Right cardiac atrium (tissue), 5 donors: Measurements from ENCODE around the gene CAPN14. TPM values are rescaled to one million over a fixed set of nuclear protein-coding genes. Genes with fewer than 3 reads are reported as not detected.

Source experiments
- ATAC-seq, 2 donors: fragments of 200-7000 bp; cut with Tn5 transposase; one replicate each; pipeline versions ENCODE4 v1.8.0 to v1.9.1; 2020; ENCODE audit warnings: moderate library complexity in 2 of 2, mild to moderate bottlenecking in 1 of 2
- DNase-seq, 3 donors: peaks; one replicate each; pipeline ENCODE4 v3.0.0-alpha.2; 2020
- H3K27ac ChIP-seq: one replicate; pipeline ENCODE4 v1.5.1; 2013; ENCODE audit warnings: mild to moderate bottlenecking, low read length, control low read depth, moderate library complexity
- H3K27me3 ChIP-seq: one replicate; pipeline ENCODE4 v1.6.1; 2013; ENCODE audit not compliant: control insufficient read depth, insufficient read depth
- H3K4me1 ChIP-seq: one replicate; pipeline ENCODE4 v1.6.1; 2013; ENCODE audit warnings: low read length; ENCODE audit not compliant: control insufficient read depth, insufficient read depth
- H3K4me3 ChIP-seq: one replicate; pipeline ENCODE4 v1.5.1; 2013; ENCODE audit warnings: low read length, control low read depth
- H3K9me3 ChIP-seq: one replicate; pipeline ENCODE4 v1.6.1; 2013; ENCODE audit warnings: low read length; ENCODE audit not compliant: control insufficient read depth
- WGBS: extraction: QIAGEN DNeasy Blood & Tissue Kit; methylation state at CpG from one replicate; pipeline ENCODE4 v1.1.7; 2013; 5-methylcytosine and 5-hydroxymethylcytosine counted together
- intact Hi-C, 4 donors: fragments of 100-400 bp; cut with DNase I; formaldehyde crosslinking; loops; one replicate each; pipeline versions ENCODE4 v1.11.0 to v1.14.0; 2022 to 2023
- polyA plus RNA-seq: library from polyadenylated mRNA; stranded (reverse); fragments of 200-250 nt; gene quantifications from one replicate; pipeline ENCODE4 v1.2.3, GENCODE V29; 2013
- total RNA-seq, 4 donors: library from RNA; stranded (reverse); fragmentation: NEBNext Ultra II Directional; extraction: Animal tissue kit (Norgen Biotek cat#: 25700); gene quantifications; one replicate each; pipeline ENCODE4 v1.2.1, GENCODE V29; 2021
- donor health status: healthy with polysubstance abuse.
- donor health status: DM: no; HTN: yes; CAD: no.
- donor health status: DM: no; HTN: no; CAD: no.
- donor health status: DM: no; HTN: yes; CAD: no; lungs with severe emphysema.
- donor health status: DM: yes; HTN: yes; CAD: no.

The CAPN14 gene
- total and polyA plus RNA-seq, 5 donors = 0.07 to 0.18 (median 0.09) TPM

DNA sequence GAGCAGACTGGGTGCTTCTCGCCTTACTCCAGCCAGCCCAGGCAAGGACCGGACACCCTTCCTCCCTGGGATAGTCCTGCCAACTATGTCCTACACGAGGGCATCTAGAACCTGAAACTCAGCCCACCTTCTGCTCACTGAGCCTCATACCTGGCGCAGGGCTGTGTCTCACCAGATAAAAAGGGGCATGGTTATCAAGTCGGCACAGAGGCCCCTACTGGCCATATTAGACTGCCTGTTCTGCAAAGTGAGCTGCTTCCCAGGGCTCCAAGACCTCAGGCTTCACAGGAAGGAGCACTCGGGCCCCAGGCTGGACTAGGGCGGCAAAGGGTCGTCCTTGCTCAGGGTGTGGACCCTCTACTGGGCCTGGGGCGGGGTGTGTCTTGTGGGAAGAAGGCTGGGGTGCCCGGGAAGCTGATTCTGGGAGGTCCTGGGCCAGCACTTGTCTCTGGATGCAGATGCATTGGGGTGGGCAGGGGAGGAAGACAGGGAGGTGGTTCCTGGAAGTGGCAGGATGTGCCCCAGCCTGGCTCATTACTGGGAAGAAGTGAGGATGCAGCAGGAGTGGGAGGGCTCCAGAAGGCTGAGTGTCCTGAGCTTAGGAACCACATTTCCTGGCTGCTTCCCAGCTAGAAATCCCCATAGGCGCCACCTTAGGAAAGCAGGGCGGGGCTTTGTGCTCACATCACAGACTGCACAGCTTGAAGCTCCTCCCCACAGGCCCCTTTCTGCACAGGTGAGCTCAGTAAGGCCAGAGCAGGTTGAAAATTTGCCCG is 36.2 kb upstream of the CAPN14 start:
- DNase-seq (peak in 1 of 3 donors; percentile 52), ATAC-seq (no peak)
- Histone ChIP-seq H3K4me1 (no peaks in the 10 kb centered on the region), H3K4me3 (no peak overlapping the region), H3K27me3 (no peaks in the 10 kb centered on the region), H3K9me3 (no peaks in the 10 kb centered on the region), H3K27ac (no peak overlapping the region)
- intact Hi-C loops = no loop called here
- 83% methylated on average over 13 of the region's 13 CpGs for WGBS

- no peak overlapping the region for H3K4me3 ChIP-seq
- no peak overlapping the region for H3K27ac ChIP-seq
- DNase-seq (no peak), ATAC-seq (no peak)
- no peaks in the 10 kb centered on the region for H3K4me1 ChIP-seq
- H3K27me3 ChIP-seq = no peaks in the 10 kb centered on the region
- no peaks in the 10 kb centered on the region for H3K9me3 ChIP-seq
- WGBS = 95% methylated on average over 6 of the region's 6 CpGs
- intact Hi-C loops = no loop called here
Measured at GRCh38 chr2:31251851-31252250, 34.5 kb upstream of the CAPN14 start.

DNA sequence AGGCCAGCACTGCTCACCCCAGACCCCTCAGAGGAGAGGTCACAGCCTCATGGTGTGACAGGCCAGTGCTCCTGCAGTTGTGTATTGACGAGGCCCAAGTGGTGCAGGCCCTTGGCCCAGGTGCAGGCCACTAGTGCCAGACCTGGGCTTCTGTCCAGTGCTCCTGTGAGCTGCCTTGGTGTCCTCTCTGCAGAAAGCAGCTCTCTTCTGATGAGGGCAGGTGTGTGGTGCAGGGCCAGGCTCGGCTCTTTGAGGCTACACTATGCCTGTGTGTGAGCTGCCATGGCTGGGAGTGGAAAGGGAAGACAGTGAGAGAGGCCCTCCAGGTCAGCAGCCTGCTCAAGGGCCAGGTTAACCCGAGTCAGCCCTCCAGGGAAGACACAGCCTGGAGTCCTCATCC is 33.7 kb upstream of the CAPN14 start:
- DNase-seq (peak in 1 of 3 donors; percentile 24), ATAC-seq (no peak)
- H3K27ac ChIP-seq = no peak overlapping the region
- 82% methylated on average over 3 of the region's 3 CpGs for WGBS
- intact Hi-C loops = no loop called here
- H3K4me1 ChIP-seq = no peaks in the 10 kb centered on the region
- no peaks in the 10 kb centered on the region for H3K9me3 ChIP-seq
- H3K27me3 ChIP-seq = no peaks in the 10 kb centered on the region
- no peak overlapping the region for H3K4me3 ChIP-seq

DNA sequence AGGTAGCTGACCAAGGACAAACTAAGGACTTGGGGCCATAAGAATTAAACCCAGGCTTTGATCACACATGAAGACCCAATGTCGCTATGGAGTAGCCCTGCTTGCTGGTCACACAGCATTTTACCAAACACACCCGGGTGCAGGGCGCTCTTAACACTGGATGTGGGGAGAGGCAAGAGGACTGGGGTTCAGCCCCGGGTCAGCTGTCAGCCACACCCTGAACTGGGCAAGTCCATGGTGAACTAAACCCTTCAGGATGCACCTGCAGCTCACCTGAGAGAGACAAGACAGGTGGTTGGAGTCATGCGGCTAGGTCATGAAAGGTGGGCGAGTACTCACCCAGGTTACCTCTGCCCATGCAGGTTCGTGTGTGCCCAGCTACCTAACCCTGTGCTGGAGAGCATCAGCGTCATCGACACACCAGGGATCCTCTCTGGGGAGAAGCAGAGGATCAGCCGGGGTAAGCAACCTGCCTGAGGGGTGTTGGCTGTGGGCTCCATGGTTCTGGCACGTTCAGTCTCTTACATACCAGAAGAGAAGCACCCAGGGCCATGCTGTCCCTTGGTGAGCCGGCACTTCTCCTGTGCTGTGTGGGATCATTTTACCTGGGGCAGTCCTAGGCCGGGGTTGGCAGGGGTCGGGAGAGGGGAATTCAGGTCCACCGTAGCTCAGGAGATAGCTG is 31.8 kb upstream of the CAPN14 start:
- H3K27ac ChIP-seq = no peak overlapping the region
- no peaks in the 10 kb centered on the region for H3K4me1 ChIP-seq
- H3K27me3 ChIP-seq = no peaks in the 10 kb centered on the region
- H3K9me3 ChIP-seq = no peaks in the 10 kb centered on the region
- DNase-seq = no peak
- H3K4me3 ChIP-seq = no peak overlapping the region
- ATAC-seq = no peak
- intact Hi-C loops = loop anchor here in 1 of 4 donors (10.0 kb wide), 1 partner anchor 76 kb away; no protein-coding TSS in a partner anchor
- whole genome bisulfite sequencing = 96% methylated on average over 15 of the region's 15 CpGs

GRCh38 chr2:31248139-31248538 is 30.8 kb upstream of the CAPN14 start:
- no peaks in the 10 kb centered on the region for H3K27me3 ChIP-seq
- DNase-seq (no peak), ATAC-seq (no peak)
- WGBS = 91% methylated on average over 3 of the region's 3 CpGs
- no peak overlapping the region for H3K27ac ChIP-seq
- no peak overlapping the region for H3K4me3 ChIP-seq
- H3K9me3 ChIP-seq = no peaks in the 10 kb centered on the region
- no peaks in the 10 kb centered on the region for H3K4me1 ChIP-seq
- intact Hi-C loops = loop anchor here in 1 of 4 donors (10.0 kb wide), 1 partner anchor 77 kb away; no protein-coding TSS in a partner anchor

DNA sequence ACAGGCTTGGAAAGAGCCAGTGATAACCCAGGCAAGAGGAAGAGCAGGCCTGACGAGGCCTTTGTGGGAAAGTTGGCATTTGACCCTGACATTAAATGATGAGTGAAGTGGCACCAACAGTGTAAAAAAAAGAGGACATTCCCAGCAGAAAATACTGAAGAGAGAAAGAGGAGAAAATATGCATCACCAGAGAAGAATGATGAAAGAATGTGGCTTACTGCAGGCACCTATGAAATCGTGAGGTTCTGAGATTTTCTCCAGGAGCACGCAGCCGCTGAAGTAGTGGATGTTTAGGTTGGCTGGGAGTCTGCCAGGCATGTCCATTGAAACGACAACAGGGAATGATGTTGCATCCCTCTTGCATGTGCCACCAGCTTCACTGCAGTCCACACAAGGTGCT is 30.4 kb upstream of the CAPN14 start:
- 80% methylated on average over 5 of the region's 5 CpGs for WGBS
- Histone ChIP-seq H3K4me3 (no peak overlapping the region), H3K27me3 (no peaks in the 10 kb centered on the region), H3K9me3 (no peaks in the 10 kb centered on the region), H3K27ac (no peak overlapping the region), H3K4me1 (no peaks in the 10 kb centered on the region)
- intact Hi-C loops = loop anchor here in 1 of 4 donors (10.0 kb wide), 1 partner anchor 77 kb away; no protein-coding TSS in a partner anchor
- ATAC-seq = no peak
- DNase-seq = no peak

GRCh38 chr2:31246184-31246852 is 29.0 kb upstream of the CAPN14 start:
- 89% methylated on average over 3 of the region's 3 CpGs for WGBS
- intact Hi-C loops = loop anchor here in 1 of 4 donors (10.0 kb wide), 1 partner anchor 78 kb away; no protein-coding TSS in a partner anchor
- Histone ChIP-seq H3K27me3 (no peaks in the 10 kb centered on the region), H3K4me1 (no peaks in the 10 kb centered on the region), H3K27ac (no peak overlapping the region), H3K9me3 (no peaks in the 10 kb centered on the region), H3K4me3 (no peak overlapping the region)
- ATAC-seq = no peak
- DNase-seq = no peak

GRCh38 chr2:31244101-31244500 is 26.8 kb upstream of the CAPN14 start:
- no peaks in the 10 kb centered on the region for H3K27me3 ChIP-seq
- WGBS = 96% methylated on average over 10 of the region's 10 CpGs
- H3K27ac ChIP-seq = no peak overlapping the region
- DNase-seq = no peak
- no peaks in the 10 kb centered on the region for H3K9me3 ChIP-seq
- ATAC-seq = no peak
- no peak overlapping the region for H3K4me3 ChIP-seq
- intact Hi-C loops = loop anchor here in 1 of 4 donors (10.0 kb wide), 1 partner anchor 81 kb away; no protein-coding TSS in a partner anchor
- H3K4me1 ChIP-seq = peaks cover 14% of the 10 kb centered on the region

- ATAC-seq (no peak), DNase-seq (no peak)
- WGBS = 97% methylated on average over 5 of the region's 5 CpGs
- no peaks in the 10 kb centered on the region for H3K9me3 ChIP-seq
- H3K4me3 ChIP-seq = no peak overlapping the region
- no peak overlapping the region for H3K27ac ChIP-seq
- intact Hi-C loops = loop anchor here in 1 of 4 donors (10.0 kb wide), 1 partner anchor 82 kb away; no protein-coding TSS in a partner anchor
- H3K4me1 ChIP-seq = peaks cover 15% of the 10 kb centered on the region
- no peaks in the 10 kb centered on the region for H3K27me3 ChIP-seq
Measured at GRCh38 chr2:31243053-31243452, 25.7 kb upstream of the CAPN14 start.

DNA sequence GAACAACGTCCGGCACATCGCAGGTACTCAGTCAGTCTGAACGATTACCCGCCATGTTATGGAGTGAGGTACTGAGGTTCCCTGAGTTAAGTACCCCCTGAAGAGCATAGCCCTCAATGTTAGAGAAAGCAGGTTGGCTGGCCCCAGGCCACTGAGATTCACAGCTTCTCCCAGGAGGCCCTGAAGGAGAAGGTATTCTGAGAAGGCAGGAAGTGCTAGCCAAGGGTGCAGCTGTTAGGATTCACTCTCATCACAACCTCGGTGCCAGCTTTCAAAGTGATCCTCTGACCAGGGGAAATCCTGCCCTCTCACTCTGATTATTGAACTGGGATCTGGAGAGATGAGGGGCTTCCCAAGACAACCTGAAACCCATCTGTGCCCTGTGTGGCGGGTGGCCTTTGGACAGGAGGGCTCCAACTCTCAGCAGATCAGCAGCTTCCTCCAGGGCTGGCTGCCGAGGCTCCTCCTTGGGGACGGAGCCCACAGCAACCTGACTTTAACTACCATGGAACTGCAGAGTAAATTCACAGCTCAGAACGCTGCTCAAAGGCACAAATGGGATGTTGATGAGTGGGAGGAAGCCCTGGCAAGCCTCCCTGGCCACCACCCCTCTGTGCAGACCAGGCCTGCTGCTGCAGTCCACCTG is 24.4 kb upstream of the CAPN14 start:
- ATAC-seq (no peak), DNase-seq (no peak)
- Histone ChIP-seq H3K9me3 (no peaks in the 10 kb centered on the region), H3K27ac (no peak overlapping the region), H3K27me3 (no peaks in the 10 kb centered on the region), H3K4me3 (no peak overlapping the region), H3K4me1 (peaks cover 15% of the 10 kb centered on the region)
- 81% methylated on average over 10 of the region's 10 CpGs for WGBS
- intact Hi-C loops = loop anchor here in 1 of 4 donors (10.0 kb wide), 1 partner anchor 83 kb away; no protein-coding TSS in a partner anchor
